IPS-NIHi7 (cell line): ENCODE results near the gene UQCRH.
"Not testable (repeated sequence)": the region's sequence is repeated elsewhere in the genome, so short reads cannot be mapped to it uniquely, and the experiment has no call there.

Experiments used
- DNase-seq: peaks from one replicate; pipeline ENCODE4 v3.0.0; 2012; ENCODE audit warnings: mixed read lengths; ENCODE audit errors: extremely low spot score

UQCRH gene

DNA sequence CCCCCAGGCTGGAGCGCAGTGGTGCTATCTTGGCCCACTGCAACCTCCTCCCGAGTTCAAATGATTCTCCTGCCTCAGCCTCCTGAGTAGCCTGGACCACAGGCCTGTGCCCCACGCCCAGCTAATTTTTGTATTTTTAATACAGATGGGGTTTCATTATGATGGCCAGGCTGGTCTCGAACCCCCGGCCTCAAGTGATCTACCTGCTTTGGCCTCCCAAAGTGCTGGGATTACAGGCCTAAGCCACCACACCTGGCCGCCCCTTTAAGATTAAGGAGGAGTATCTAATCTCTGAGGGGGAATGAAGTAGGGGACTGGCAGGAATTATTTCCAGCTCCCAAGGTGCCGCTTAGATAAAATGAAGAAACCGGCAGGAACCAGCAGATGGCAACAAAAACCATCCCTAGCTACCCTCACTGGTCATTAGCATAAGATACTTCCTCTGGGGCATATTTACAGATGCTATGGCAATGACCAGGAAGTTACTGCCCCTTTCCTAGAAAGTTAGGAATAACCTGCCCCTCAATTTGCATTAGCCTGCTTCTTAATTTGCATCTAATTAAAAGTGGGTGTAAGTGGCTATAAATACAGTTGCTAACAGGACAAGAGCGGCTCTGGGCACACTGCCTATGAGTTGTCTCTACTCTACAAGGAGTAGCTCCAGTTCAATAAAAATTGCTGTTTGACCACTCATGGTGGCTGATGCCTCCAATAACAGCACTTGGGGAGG lies 30.0 kb downstream of the UQCRH start:
- DNase-seq = peak; percentile 72

DNA sequence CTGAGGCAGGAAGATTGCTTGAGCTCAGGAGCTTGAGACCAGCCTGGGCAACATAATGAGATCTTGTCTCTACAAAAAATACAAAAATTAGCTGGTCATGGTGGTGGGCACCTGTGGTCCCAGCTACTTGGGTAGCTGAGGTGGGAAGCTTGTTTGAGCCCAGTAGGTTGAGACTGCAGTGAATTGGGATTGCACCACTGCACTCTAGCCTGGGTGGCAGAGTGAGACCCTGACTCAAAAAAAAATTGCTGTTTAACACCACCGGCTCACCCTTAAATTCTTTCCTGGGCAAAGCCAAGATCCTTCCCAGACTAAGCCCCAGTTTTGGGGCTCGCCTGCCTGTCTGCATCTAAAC lies 30.5 kb downstream of the UQCRH start:
- DNase-seq = no peak

GRCh38 chr1:46335081-46335480 lies 31.6 kb downstream of the UQCRH start:
- no peak for DNase-seq

DNA sequence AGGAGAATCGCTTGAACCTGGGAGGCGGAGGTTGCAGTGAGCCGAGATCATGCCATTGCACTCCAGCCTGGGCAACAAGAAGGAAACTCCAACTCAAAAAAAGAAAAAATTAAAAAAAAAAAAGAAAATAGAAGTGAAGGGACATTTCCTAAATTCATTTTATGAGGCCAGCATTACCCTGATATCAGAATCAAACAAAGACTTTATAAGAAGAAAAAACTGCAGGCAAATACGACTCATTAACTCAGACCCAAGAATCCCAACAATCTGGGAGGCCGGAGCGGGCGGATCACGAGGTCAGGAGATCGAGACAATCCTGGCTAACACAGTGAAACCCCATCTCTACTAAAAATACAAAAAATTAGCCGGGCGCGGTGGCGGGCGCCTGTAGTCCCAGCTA lies 33.9 kb downstream of the UQCRH start:
- not testable (repeated sequence) for DNase-seq

GRCh38 chr1:46340404-46341221 lies 37.1 kb downstream of the UQCRH start, which contains the start of gene NSUN4:
Gene NSUN4 (plus strand): TSS chr1:46340807. CDS start chr1:46340827, 20 bp downstream.
- DNase-seq = peak; percentile 85

DNA sequence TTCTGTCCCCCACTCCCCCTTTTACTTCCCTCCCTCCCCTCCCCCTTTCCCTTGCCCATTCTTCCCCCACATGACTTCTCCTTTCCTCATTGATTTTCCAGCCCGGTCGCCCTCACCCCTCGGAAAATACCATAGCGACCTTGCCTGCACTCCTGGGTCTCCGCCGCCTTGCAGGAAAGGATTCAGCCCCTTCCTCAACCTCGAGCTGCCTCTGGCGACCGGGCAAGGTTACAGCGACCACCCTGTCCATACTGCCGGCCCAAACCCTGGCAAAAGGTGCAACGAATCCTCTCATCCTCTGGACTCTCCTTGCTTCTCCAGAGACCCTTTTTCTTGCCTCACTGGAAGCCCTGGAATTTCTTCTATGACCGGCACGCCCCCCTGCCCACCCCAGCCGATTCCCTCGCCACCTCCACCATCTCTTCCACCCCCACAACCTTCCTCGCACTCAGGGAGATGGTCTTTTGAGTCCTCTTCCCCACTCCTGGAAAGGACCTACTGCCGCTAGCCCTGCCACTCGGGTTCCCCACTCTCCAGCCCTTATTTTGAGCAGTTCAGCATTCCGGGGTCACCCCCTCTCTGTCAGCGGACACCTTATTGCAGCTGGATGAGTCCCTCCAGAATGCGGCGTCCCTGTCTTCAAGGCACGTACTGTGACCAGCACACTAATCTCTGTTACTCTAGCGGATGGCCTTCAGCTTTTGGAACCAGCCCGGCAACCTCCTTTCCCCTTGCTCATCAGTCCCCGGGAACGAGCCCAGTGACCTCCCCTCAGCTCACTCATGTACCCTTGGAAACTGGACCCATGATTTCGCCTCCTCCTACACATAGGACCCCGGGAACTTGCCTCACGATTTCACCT lies 38.0 kb downstream of the UQCRH start:
- DNase-seq = no peak

DNA sequence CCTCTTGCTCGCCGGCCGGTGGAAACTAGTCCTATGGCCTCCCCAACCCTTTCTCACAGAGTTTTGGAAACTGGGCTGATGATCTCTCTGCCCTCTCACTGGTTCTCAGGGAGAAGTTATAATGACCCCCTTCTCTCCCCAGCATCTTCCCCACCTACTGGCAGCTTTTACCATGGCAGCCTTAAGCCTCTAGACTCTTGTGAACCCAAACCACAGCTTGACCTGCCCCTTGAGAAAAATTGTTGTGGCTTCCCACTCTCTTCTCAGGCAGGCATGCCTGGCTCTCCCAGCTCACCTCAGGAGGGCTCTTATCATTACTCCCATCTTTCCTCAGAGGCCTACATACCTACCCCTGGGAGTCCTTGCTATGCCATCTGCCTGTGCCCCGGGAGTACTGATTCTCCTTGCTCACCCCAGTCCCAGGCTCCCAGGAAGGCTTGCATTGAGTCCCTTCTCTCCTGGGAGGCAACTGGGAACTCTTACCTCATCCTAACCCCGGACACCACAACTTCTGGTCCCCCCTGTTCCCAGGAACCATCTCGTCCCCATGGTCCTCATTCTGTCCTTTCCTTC lies 38.7 kb downstream of the UQCRH start:
- peak; percentile 27 for DNase-seq

DNA sequence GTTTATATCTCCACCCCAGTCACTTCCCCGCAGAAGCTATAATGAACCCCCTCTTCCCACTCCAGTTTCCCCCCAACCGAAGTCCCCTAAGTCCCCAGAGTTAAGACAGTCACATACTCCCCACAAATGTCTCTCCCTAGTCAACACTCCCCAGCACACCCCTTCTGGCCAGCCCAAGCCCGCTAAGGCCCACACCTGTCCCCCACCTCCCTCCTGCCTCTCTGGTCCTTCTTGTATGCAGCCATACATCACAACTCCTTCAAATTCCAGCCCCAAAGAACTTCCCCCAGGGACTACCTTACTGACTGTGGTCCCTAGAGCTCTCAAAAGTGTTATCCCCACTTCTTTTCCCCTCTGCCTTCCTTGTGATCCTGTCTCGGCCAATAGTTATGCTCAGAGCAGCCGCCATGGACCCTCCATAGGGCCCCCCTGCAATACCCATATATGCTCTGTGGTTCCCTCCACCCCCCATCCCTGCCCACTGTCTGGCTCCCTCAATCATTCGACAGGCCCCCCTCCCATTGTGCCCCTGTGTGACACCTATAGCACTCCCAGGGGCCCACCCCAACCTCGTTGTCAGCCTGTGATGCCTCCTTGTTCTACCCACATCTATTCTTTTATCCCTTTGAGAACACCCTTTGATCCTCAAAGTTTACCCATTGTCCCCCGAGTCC lies 39.3 kb downstream of the UQCRH start:
- no peak for DNase-seq

DNA sequence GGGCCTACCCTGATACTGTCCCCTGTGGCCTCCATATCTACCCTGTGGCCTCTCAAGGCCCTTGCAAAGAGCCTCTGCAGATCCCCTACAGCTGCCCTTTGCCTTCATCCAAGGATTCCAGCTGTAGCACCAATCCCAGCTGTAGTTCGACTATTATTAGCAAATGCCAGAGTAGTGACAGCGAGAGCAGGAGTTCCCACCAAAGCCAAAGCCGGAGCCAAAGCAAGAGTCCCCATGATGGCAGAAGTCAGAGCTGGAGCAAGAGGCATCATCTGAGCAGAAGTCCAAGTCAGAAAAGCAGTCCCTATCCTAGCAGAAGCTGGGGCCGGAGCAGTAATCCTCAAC lies 39.8 kb downstream of the UQCRH start:
- DNase-seq = no peak

GRCh38 chr1:46343705-46344104 lies 40.2 kb downstream of the UQCRH start:
- DNase-seq = no peak

GRCh38 chr1:46344481-46344880 lies 41.0 kb downstream of the UQCRH start:
- DNase-seq = no peak

DNA sequence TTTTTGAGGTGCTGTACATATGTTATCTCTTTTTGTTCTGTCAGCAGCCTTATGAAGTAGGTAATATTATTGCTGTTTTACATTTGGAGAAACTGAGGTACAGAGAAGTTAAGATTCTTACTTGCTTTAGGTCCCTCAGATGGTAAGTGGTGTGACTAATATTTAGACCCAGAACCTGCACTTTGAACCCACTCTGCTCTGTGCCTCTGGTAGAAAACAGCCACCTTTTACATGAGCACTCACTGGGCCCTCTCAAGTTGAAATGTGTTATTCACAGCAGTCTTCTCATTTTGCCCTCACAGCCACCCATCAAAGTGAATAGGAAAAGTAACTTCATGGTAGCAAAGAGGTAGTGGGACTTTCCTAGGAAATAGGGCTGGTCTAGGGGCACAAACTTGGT lies 41.8 kb downstream of the UQCRH start:
- no peak for DNase-seq

GRCh38 chr1:46352363-46352762 lies 48.9 kb downstream of the UQCRH start:
- no peak for DNase-seq

GRCh38 chr1:46355920-46356319 lies 52.4 kb downstream of the UQCRH start:
- not testable (repeated sequence) for DNase-seq

DNA sequence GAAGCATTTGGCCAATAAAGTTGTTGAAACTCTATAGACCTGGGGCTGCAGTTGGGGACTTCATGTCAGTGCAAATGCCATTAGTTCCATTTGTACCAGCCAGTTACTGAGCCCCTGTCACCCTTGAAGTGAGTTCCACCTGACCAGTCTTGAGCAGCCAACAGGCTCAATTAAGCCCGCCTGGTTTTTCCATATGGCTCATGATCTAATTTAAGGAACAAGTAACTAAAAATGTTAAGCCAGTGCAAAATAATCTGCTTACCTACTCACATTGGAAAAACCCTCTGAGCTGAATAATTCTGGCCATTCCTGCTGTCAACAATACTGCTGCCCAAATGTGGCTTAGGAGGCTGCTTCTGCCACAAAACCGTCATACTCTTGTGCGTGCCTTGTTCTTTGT lies 58.7 kb downstream of the UQCRH start:
- no peak for DNase-seq

DNA sequence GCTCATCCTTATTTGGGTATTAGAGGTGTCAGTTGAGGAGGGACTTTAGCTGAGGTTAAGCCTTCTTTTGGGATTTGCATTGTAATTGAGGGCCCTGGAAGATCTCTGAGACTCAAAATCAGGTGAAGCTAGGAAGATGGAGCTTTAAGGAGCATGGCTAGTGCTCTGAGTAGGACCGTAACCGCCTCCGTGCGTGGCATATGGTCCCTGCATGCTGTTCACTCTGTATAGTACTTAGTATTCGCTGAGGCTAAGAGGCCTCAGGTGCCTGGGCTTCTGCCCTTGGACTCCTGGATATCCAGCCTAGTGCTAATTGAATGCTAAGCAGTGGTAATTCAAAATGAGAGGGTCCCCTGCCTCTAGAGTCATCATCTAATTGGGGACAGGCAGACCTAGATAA lies 59.6 kb downstream of the UQCRH start:
- no peak for DNase-seq

GRCh38 chr1:46364612-46365011 lies 61.1 kb downstream of the UQCRH start:
- no peak for DNase-seq

GRCh38 chr1:46365796-46366195 lies 62.3 kb downstream of the UQCRH start:
- DNase-seq = not testable (repeated sequence)
